ENCODE measurements around the gene TMEM53.

DNA sequence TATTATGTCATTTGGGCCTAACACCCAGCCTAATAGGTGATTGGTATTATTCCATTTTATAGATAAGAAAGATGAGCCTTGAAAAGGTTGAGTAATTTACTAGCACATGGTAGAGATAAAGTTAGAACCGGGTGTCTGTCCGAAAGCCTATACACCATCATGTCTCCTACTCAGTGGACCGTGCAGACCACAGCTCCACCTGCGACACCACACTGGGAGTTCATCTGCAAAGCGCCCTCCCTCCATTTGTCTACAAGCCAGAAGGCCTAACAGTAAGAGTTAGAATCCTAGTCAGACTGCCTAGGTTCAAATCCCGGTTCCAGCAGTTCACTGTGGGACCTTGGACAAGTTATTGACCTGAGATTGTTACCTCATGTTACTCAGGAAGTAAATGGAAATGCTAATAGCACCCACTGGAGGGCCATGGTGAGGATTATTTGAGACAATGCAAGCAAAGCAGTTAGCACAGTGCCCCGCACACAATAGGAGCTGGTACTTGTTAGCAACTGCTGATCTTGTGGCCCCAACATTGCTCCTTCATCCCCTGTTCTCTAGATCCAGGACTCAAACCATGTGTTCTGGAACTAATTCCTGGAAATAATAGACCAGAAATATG lies 20.7 kb upstream of the TMEM53 start:
- TF ChIP-seq, protein P1, sequence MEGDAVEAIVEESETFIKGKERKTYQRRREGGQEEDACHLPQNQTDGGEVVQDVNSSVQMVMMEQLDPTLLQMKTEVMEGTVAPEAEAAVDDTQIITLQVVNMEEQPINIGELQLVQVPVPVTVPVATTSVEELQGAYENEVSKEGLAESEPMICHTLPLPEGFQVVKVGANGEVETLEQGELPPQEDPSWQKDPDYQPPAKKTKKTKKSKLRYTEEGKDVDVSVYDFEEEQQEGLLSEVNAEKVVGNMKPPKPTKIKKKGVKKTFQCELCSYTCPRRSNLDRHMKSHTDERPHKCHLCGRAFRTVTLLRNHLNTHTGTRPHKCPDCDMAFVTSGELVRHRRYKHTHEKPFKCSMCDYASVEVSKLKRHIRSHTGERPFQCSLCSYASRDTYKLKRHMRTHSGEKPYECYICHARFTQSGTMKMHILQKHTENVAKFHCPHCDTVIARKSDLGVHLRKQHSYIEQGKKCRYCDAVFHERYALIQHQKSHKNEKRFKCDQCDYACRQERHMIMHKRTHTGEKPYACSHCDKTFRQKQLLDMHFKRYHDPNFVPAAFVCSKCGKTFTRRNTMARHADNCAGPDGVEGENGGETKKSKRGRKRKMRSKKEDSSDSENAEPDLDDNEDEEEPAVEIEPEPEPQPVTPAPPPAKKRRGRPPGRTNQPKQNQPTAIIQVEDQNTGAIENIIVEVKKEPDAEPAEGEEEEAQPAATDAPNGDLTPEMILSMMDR (IDR thresholded peaks at IDR 0.05; ENCODE audit: low read length): no peak
- TF ChIP-seq EZH2 (optimal IDR thresholded peaks at IDR 0.05; ENCODE audit: low read depth, low read length): no peak
- TF ChIP-seq EZH2phosphoT487 (IDR thresholded peaks at IDR 0.05; ENCODE audit: low read length): no peak

Data from MM.1S (cell line).